ENCODE measurements around the gene IQGAP2.
A peak's percentile ranks its signal among the peaks of the same experiment; 100 is the strongest.

IQGAP2 gene

DNA sequence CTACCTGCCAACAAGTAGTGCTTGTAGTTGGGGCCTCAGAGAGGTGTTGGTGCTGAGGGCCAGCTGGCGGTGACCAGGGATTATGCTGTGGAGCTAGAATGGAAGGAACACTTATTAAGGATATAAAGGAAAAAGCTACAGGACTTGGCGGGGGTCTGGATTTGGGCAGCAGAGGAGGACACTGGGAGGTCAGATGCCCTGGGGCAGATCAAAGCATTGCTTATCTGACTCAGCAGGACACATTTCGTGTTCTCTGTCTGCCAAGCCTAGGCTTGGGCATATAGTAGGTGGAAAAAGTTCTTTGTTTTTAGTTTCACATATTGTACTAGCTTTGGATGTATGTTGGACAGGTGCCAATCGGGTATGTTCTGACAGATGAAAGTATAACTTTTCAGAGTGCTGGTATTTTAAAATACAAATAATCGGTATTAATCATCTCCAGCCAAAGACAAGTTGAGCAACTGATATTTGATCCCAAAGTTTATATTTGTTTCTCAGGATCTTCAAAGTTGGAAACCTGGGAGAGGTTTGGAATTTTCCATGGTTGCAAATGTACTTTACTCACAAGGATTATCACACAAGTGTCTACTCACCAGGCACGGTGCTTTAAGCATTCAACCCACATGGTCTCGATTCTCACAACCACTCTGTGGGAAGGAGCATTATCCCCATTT is 69.4 kb downstream of the IQGAP2 start:
- DNase-seq: no peak
- intact Hi-C loops (cut with DNase I): no loop called here

DNA sequence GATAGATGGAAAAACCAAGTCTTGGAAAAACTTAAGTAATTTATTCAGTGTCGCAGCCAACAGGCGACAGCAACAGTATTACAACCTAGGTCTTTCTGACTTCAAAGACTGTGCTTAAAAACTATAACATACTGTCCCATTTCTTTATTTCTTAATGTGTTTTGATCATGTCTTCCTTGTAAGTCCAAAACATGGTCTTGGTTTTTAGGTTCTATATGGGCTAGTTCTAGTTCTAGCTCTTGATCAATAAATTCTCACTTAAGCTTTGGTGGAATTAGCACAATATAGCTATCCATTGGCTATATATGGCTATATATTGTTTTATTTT is 69.9 kb downstream of the IQGAP2 start:
- no peak for DNase-seq
- intact Hi-C loops (cut with DNase I): no loop called here

DNA sequence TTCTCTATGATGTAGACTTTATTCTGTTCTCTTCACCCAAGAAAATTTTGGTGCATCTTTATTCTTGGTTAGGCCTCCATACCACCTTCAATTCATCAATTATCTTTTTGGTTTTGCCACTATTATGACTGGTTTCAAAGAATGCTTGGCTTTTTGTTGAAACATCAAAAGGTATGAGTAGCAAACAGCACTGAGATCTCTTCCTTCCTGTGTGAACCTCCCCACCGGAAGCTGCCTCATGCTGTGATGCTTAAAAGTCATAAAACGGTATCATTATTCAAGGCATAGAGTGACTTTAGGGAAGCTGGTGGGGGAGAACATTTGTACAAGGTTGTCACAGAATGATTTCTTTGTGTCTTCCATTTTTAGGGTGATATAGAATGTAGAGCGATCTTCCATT is 70.6 kb downstream of the IQGAP2 start:
- intact Hi-C loops (cut with DNase I): no loop called here

DNA sequence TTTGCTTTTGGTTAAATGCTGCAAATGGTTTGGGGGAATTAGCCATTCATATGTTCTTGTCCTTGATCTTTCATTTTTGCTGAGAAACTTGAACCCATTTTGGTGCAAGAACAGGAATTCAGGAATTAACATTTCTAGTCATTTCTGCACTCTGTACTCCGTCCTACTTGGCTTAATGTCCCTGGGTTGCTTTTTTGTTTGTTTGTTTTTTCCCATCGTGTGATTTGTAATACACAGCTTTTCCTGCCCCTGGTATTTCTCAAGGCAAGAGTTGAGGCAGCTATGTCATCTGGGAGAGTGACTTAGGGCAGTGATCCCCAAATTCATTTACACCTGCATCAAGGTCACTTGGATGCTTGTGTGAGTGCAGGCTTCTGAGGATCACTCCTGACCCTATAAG is 71.3 kb downstream of the IQGAP2 start:
- intact Hi-C loops (cut with DNase I): no loop called here
- DNase-seq: no peak

More for the DNA sequence above, 70.6 kb downstream of the IQGAP2 start:
- no peak for DNase-seq

DNA sequence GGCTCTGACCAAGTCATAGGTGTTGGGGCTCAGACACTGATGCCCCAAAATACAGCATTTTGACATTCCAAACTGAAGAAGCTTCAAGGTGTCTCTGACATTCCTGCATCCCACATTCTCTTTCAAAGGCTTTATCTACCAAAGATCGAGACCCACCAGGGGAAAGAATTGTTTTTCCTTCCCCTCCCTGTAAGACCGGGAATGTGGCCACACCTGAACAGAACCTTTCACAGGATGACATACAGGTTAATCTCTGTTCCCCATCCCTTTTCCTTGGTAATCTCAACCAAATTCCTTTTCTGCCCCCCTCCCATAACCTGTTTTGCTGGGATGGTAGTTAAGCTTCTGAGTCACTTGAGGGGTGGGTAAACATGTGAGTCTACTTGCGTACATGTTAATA is 72.3 kb downstream of the IQGAP2 start:
- no peak for DNase-seq
- intact Hi-C loops (cut with DNase I): no loop called here

DNA sequence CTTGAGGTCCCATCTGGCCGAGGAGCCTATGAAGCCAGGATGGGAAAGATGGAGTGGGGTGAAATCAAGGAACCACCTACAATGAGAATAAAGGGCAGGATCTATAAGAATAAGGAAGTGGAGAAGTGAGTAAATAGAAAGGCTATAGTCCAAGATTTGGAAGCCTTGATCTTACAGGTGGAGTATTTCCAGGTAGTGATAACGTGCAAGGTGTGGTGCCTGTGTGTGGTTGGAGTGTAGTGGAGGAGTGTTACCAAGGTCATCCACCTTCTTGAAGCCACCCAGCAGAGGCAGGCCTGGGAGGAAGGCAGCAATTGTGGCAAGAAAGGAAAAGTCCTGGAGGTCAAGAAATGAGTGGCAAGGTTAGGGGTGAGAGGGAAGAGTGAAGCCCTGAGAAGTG is 72.9 kb downstream of the IQGAP2 start:
- intact Hi-C loops (cut with DNase I): no loop called here
- no peak for DNase-seq

DNA sequence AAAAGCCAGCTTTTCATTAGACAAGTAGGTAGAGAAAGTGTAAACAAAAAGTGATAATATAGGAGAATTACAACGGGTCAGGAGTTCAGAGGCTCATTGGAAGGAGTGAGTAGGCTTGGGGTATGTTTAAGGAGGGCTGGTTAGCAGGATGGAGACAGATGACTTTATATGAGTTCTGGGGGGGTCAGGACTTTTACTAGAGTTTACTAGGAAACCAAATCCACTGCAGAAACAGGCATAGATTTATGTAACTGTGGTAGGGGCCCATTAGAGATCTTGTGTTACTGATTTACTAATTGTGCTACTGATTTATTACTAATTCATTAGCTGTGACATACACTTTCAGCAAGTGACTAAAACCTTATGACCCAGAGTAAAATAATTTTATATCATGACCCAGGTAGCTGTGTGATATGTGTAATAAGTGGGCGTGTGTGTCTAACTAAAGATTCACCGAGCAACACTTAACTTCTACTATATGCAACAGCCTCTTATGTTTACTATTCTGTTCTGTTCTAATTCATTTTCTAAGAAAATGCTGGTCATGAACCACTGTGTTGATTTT is 73.5 kb downstream of the IQGAP2 start:
- intact Hi-C loops (cut with DNase I): no loop called here
- no peak for DNase-seq

DNA sequence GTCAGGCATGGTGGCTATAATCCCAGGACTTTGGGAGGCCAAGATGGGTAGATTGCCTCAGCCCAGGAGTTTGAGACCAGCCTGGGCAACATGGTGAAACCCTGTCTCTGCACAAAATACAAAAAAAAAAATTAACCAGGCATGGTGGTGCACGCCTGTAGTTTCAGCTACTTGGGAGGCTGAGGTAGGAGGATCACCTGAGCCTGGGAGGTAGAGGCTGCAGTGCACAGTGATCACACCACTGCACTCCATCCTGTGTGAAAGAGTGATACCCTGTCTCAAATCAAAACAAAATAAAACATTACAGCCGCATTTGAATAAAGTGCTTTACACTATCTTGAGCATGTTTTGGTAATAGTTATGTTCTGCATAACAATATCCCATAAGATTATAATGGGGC is 74.0 kb downstream of the IQGAP2 start:
- DNase-seq: no peak
- intact Hi-C loops (cut with DNase I): no loop called here

DNA sequence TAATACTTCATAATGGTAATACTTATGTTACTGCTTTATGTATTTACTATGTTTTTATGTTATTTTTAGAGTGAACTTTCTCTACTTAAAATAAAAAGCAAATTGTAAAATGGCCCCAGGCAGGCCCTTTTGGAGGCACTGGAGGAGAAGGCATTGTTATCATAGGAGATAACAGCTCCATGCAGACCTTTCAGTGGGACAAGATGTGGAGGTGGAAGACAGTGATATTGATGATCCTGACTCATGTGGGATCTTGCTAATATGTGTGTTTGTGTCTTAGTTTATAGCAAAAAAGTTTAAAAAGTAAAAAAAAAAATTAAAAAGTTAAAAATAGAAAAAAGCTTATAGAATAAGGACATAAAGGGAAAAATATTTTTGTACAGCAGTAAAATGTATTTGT is 74.5 kb downstream of the IQGAP2 start:
- intact Hi-C loops (cut with DNase I): no loop called here
- DNase-seq: no peak

DNA sequence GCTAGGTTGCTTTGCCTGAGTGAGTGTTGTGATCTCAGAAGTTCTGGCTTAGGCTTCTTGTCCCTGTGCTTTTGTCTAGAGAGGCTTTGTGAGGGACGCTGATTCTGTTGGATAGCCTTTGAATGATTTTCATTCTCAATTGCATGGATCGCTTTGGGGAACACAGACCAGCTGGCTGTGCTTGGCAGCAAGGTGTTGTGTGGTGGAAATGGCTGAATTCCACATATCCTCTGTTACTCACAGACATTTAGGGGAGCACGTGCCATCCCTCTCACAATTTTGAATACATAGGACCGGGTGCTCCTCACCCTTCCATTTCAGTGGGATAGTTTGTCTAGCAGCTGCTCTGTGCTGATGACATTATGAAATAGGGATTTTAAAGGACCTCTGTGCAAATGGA is 76.2 kb downstream of the IQGAP2 start:
- DNase-seq: peak in 4 of 10 donors; percentile 2 to 44 (median 30)
- intact Hi-C loops (cut with DNase I): no loop called here

DNA sequence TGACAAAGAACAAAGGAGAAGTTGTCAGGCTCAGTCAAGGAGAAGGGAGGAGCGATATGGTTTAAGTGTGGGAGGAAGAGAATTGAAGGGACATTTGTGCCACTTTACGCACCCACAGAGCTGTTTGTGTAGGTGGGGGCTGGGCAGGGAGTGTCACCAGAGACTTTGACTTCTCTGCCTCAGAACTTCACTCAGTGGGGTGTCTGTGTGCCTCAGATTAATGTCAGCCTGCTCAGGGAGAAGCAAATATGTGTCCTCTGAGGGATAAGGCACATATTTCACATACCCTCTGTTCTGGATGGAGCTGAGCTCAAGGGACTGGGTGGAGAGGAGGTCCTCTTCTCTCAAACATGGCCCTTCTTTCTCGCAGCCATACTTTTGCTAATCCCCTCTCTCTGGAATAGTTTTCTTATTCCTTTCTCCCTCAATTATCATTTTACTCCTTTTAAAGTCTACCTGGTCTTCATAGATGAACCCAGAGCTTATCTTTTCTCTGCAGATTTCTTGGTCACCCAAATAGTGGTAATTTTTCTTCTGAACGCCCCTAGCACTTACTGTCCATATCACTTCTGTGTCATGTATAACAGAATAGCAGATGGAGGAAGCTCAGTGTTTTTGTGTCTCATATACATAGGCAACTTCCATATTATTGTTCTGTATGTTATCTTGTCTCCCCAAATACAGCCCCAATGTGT is 77.0 kb downstream of the IQGAP2 start:
- intact Hi-C loops (cut with DNase I): no loop called here
- DNase-seq: no peak

DNA sequence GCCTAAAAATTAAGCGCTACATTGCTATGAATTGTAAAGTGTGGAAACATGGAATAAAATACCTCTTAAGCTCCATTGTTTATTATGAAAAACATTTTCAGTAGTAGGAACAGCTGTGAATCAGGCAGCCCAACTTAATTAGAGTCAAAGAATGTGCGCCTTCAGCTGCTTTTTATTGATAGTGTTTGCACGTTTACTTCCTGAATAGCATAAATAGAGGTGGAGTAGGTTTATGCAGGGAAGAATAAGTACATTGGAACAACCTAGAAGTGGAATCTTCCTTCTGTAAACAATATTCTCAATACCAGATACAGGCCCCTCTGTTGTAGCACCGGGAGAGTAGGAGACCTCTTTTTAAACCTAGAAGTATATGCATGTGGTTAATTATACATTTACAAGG is 79.9 kb downstream of the IQGAP2 start:
- no peak for DNase-seq
- intact Hi-C loops (cut with DNase I): no loop called here

DNA sequence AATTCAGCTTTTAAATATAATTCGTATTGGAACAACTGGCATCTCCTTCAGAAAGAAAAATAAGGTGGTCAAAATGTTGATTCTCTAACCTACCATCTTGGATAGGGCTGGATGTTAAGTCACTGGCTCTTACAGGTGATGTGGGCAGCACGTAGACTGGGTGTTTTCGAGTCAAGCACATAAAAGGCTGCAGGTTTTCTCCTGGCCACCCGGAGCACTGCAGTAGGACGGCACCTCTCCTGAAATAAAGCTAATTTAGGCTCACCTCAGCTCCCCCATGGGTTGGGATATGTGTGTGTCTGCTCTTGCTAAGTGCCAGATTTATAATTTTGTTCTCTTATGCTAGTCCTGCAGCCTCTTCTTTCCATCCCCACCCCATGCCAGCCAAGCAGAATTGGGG is 80.3 kb downstream of the IQGAP2 start:
- DNase-seq: peak in 1 of 10 donors; percentile 52
- intact Hi-C loops (cut with DNase I): no loop called here

DNA sequence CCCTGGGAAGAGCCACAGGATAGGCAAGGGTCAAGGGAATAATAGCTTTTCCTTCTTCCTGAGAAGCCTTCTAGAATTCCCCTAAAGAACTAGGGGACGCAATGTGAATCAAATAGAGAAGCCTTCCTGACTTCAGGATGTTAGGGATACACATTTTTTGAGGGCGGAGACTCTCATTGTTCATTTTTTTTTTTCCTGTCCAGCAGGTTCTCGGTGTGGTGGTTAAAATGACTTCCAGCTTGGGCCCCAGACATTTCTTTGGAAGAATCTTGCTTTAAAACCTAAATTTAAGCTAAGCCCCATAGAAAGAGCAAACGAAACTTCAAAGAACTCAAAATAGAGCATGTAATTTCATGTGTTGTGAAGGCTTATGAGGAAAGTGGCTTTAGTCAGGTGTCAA is 80.8 kb downstream of the IQGAP2 start:
- intact Hi-C loops (cut with DNase I): no loop called here

DNA sequence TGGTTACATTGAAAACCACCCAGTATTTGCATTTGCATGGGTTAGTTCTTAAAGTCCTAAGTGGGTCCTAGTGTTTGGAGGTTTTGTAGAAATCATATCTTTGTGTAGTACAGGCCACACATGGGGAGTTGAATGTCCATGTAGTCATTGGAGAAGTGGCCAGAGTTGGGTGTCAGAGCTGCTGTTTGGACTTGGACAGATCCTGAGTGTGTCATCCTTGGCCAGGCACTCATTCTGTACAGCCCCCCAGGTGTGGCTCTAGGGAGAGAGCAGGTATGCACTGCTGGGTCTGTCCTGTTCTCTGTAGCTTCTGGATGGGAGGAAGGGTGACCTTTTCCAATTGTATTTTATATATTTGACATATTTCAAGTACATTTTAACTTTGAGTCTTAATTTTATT is 82.4 kb downstream of the IQGAP2 start:
- intact Hi-C loops (cut with DNase I): no loop called here
- no peak for DNase-seq

More for the DNA sequence above, 80.8 kb downstream of the IQGAP2 start:
- no peak for DNase-seq

DNA sequence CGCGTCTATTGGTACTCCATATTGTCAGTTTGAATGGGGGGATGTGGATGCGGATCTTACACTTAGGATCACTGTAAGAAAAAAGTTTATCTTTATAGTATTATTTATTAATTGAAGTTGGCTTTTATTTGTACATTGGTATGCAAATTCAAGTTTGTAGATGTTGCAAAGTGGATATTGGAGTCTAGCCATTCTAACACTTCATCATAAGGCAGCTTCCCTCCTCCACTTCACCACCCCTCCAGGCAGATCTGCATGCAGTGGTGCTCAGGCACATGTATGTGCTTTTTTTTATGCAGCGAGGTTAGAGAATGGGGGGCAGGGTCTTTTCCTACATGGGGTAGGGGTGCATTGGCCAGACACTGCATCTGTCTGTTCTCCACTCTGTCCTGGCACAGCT is 84.3 kb downstream of the IQGAP2 start:
- intact Hi-C loops (cut with DNase I): no loop called here
- no peak for DNase-seq

DNA sequence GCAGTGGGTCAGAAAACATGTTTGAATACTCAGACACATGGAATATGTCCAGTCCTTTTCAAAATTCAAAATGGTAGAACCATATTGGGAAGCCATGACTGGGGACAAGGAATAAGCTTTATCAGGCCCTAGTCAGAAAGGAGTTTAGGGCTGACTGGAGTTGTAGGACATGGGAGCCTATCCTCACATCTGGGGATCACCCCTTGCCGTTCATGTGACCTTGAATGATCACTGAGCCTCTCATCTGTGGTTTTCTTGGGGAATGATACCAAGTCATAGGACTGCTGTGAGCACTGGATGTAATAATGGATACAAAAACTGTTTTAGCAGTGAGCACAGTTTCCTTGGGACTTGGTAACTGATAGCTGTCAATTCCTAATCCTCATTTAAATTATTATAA is 84.7 kb downstream of the IQGAP2 start:
- intact Hi-C loops (cut with DNase I): no loop called here
- no peak for DNase-seq

DNA sequence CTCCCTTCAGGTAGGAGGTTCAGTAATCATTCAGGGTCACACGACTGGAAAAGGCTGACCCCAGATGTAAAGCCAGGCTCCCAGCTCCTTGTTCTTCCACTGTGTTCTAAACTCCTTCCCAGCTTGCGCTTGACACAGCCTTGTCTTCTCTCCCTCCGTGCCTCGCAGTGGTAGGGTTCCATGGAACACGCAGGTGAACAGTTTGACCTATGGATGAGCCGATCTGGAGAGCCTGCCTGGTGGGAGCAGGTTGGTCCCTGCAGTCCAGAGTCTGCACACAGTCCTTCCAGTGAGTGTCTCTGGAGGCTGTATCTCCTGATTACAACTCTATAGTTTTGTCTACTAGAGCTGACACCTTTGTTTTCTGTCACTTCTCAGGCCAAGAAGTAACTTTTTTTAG is 85.9 kb downstream of the IQGAP2 start:
- no peak for DNase-seq
- intact Hi-C loops (cut with DNase I): no loop called here

DNA sequence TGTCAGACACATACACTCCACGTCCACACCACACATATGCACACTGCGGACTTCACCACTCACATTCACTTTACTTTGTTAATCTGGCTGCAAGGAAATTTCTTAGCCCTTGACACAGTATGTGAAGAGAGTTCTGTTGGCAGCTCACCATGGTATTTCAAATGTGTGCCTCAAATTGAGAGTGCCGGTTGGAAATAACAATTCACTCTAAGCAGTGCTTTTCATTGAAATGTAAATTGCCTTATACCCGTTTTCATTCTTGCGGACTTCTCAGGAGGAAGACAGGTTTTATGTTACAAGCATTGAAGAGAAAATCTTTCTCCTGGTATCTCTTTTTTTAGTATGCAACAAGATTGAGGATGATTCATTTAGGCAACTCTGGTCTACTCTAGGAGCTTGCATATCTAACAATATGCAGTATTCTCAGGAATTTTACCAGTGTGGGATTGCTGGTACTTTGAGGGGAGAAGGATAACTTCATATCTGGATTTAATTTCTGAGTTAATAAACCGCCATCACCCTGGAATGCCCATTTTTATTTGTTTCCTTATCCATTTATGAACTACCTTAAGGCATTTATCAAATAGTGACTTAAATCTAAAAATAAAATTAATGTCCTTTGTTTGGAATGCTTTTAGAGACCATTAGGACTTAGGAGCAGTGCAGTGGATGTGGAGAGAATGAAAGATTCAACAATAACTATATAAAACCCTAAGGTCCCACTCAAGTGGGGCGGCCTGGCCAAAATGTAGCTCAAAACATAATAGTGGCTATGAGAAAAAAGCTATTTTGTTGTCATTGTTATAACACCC is 87.0 kb downstream of the IQGAP2 start:
- no peak for DNase-seq

DNA sequence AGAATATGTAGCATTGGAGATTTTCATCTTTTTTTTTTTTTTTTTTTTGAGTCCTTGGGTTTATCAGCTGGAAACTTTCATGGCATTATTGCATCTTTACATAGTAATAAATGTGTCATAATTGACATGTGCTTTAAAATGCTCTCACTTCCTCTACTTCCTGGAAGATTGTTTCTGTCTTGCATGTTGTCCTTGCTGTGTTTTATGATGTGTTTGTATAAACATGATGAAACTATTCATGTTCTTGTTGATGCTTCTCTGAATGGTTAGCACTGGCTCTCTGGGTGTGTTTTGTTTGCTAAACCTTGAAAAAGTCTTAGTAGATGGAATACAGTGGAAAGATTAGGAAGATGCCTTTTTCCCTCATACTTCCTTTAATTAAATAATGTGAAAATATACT is 87.9 kb downstream of the IQGAP2 start:
- DNase-seq: no peak
- intact Hi-C loops (cut with DNase I): no loop called here

More for the DNA sequence above, 87.0 kb downstream of the IQGAP2 start:
- intact Hi-C loops (cut with DNase I): no loop called here

DNA sequence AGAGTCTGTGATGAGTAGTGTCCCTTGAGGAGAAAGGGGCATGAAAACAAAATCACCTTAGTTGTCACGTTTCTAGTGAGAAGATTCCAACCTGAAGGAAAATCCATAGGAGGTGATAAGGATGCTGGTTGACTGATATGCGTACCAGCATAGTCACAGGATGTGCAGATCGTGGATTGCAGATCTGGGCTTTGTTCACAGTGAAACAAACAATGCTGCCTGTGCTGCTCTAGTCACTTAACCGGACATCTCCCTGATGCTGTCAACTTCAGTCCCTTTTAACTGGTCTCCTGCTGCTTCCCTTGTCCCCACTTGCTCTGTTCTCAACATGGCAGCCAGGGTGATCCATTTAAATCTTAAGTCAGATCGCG is 89.7 kb downstream of the IQGAP2 start:
- no peak for DNase-seq
- intact Hi-C loops (cut with DNase I): no loop called here

Measured in posterior cingulate gyrus (tissue), 11 donors.